MCF 10A (cell line): ENCODE measurements around the gene NUP98. TPM values are rescaled to one million over a fixed set of nuclear protein-coding genes. Genes with fewer than 3 reads are reported as not detected.

Experiments
- BruUV-seq: library from RNA; stranded (reverse); fragments of 400-500 nt; replicated peaks from 2 replicates; lab custom pipeline; 2021; lab: Mats Ljungman, UMichigan
- CTCF ChIA-PET: fragments of 300-600 bp; sonication (Branson Sonifier 250); formaldehyde crosslinking; extraction: SDS; loops from one replicate; lab custom pipeline; 2021; ENCODE audit warnings: antibody characterized with exemption, inconsistent platforms; lab: Yijun Ruan, JAX
- POLR2A ChIA-PET: fragments of 300-600, 350-650 bp; sonication (Branson Sonifier 250); formaldehyde crosslinking; extraction: SDS; loops from one replicate; lab custom pipeline; 2020; ENCODE audit warnings: antibody characterized with exemption, inconsistent platforms; lab: Yijun Ruan, JAX
- DNase-seq: peaks from one replicate; pipeline ENCODE4 v3.0.0-alpha.2; 2018; ENCODE audit not compliant: unreplicated experiment
- H3K27ac Mint-ChIP-seq: one replicate; pipeline ENCODE4 v1.8.0; 2022; ENCODE audit warnings: mild to moderate bottlenecking, low read depth, mixed read lengths; ENCODE audit not compliant: unreplicated experiment
- H3K27me3 Mint-ChIP-seq: one replicate; pipeline ENCODE4 v1.8.0; 2022; ENCODE audit warnings: mixed read lengths; ENCODE audit not compliant: insufficient read depth, unreplicated experiment
- H3K36me3 Mint-ChIP-seq: one replicate; pipeline ENCODE4 v1.8.0; 2022; ENCODE audit warnings: mild to moderate bottlenecking, moderate library complexity, mixed read lengths; ENCODE audit not compliant: insufficient read depth, unreplicated experiment
- H3K4me1 Mint-ChIP-seq: one replicate; pipeline ENCODE4 v1.8.0; 2022; ENCODE audit warnings: mixed read lengths; ENCODE audit not compliant: insufficient read depth, unreplicated experiment
- H3K4me3 Mint-ChIP-seq: one replicate; pipeline ENCODE4 v1.8.0; 2022; ENCODE audit warnings: mild to moderate bottlenecking, moderate library complexity, mixed read lengths; ENCODE audit not compliant: unreplicated experiment
- H3K9me3 Mint-ChIP-seq: one replicate; pipeline ENCODE4 v1.8.0; 2022; ENCODE audit warnings: mixed read lengths; ENCODE audit not compliant: unreplicated experiment
- intact Hi-C: fragments of 100-400 bp; cut with micrococcal nuclease; formaldehyde crosslinking; loops from 2 replicates; pipeline ENCODE4 v1.14.1; 2022
- total RNA-seq: library from RNA; stranded (reverse); gene quantifications from 2 replicates; pipeline ENCODE4 v1.2.3, GENCODE V29; 2022
- TF ChIP-seq, protein P1 (sequence below): fragments of 200-600 bp; IDR thresholded peaks from one replicate; pipeline ENCODE4 v1.8.0; 2022; ENCODE audit warnings: antibody characterized with exemption, mild to moderate bottlenecking; ENCODE audit not compliant: unreplicated experiment

NUP98 gene
- total RNA-seq, 1 experiment from 2014 or later, result 83.7 TPM

DNA sequence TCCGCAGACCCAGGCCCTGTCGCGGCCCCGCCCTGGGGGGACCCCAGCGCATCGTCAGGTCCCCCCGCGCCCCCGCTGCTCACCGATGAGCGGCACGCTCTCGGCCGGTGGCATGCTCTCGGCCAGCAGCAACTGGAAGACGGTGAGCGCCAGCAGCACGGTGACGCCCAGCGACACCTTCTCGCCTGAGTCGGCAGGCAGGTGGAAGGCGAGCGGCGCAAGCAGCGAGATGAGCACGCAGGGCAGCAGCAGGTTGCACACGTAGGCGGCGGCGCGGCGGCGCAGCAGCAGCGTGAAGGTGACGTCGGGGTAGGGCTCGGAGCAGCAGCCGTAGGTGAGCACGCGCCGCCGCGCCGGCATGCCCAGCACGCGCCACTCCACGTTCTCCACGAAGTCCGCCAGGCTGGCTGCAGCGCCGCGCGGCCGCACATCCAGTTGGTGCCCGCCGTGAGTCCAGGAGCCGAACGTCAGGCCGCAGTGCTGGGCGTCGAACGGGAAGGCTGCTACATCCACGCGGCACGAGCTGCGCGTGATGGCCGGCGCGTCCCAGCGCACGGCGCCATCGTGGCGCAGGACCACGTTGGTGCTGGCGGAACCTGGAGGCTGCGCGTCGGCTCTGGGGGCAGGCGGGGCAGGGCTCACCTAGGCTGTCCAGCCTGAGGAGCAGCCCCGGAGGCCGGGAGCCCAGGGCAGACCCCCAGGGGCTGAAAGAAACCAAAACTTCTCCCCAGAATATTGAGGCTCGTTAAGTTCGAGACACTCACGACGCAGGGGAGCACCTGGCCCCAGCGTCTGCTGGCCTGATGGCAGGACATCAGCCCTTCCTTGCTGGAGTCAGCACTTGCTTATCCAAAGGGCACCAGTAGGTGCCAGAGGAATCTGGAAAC, 130.0 kb downstream of the NUP98 start:
- CTCF ChIA-PET, result no interaction called here
- intact Hi-C loops, result no loop called here
- BruUV-seq, result no TSS peak
- POLR2A ChIA-PET, result interaction anchor here (0.6 kb wide), 2 partner anchors 12 to 67 kb away, joined by 3 read pairs; no protein-coding TSS in a partner anchor
- Mint-ChIP-seq H3K27ac (no peak overlapping the region), H3K27me3 (no peaks in the 10 kb centered on the region), H3K36me3 (peaks cover 30% of the 10 kb centered on the region), H3K4me3 (no peak overlapping the region), H3K4me1 (no peaks in the 10 kb centered on the region), H3K9me3 (peaks cover 7% of the 10 kb centered on the region)
- DNase-seq, result no peak
- TF ChIP-seq, protein P1, sequence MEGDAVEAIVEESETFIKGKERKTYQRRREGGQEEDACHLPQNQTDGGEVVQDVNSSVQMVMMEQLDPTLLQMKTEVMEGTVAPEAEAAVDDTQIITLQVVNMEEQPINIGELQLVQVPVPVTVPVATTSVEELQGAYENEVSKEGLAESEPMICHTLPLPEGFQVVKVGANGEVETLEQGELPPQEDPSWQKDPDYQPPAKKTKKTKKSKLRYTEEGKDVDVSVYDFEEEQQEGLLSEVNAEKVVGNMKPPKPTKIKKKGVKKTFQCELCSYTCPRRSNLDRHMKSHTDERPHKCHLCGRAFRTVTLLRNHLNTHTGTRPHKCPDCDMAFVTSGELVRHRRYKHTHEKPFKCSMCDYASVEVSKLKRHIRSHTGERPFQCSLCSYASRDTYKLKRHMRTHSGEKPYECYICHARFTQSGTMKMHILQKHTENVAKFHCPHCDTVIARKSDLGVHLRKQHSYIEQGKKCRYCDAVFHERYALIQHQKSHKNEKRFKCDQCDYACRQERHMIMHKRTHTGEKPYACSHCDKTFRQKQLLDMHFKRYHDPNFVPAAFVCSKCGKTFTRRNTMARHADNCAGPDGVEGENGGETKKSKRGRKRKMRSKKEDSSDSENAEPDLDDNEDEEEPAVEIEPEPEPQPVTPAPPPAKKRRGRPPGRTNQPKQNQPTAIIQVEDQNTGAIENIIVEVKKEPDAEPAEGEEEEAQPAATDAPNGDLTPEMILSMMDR, result no peak

DNA sequence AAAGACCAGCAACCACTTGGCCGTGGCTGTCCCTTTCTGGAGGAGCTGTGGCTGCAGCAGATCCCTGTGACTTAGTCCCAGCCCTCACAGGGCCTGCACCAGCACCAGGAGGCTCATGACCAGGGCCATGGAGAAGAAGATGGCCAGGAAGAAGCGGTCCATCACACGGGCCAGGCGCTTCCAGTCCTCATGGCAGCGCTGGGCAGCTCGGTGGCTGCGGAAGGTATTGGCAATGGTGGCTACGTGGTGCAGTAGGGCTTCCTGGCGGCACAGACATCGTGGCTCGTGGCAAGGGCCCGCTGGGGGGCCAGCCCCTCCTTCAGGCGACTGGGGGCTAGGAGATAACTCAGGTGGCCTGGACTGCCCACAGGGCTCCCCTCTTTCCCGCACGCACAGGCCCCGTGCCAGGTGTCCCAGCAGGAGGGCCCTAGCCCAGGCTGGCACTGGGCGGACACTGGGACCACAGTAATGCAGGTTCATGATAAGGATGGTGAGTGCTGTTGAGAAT, 131.3 kb downstream of the NUP98 start:
- Mint-ChIP-seq H3K9me3 (peaks cover 7% of the 10 kb centered on the region), H3K27ac (no peak overlapping the region), H3K4me3 (no peak overlapping the region), H3K27me3 (no peaks in the 10 kb centered on the region), H3K4me1 (no peaks in the 10 kb centered on the region), H3K36me3 (peaks cover 17% of the 10 kb centered on the region)
- TF ChIP-seq, protein P1, result no peak
- no peak for DNase-seq
- BruUV-seq, result no TSS peak
- intact Hi-C loops, result no loop called here
- ChIA-PET POLR2A (no interaction called here), CTCF (interaction anchor here (1.1 kb wide), 1 partner anchor 9 kb away, joined by 6 read pairs; no protein-coding TSS in a partner anchor)

DNA sequence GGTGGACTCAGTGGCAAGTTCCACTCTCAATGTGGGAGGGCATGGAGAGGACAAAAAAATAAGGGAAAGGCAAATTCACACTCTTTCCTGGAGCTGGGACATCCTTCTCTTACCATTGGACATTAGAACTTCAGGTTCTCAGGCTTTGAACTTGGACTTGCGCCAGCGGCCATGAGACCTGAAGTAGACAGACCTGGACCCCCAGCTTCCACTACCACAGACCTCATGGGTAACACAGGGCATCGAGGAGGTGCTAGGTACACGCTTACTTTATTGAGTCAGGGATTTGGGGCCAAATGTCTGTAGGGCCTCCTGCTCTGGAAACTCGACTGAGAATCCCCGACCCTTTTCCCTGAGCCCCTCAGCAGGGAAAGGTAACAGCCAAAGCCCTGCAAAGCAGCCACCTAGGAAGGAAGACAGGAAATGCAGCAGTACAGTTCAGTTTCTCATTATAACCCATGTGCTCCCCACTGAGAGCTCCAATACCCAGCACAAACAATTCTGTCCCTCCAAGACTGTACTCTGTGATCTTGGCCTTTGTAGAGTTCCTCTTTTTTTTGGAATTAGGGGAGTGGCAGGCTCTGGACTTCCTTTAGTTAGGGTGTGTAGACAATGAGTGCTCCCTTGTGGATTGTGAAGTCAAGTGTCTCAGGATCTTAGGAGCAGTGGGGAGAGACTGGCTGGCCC, 131.9 kb downstream of the NUP98 start:
- Mint-ChIP-seq H3K27me3 (no peaks in the 10 kb centered on the region), H3K27ac (no peak overlapping the region), H3K4me3 (no peak overlapping the region), H3K9me3 (peaks cover 7% of the 10 kb centered on the region), H3K4me1 (no peaks in the 10 kb centered on the region), H3K36me3 (peaks cover 17% of the 10 kb centered on the region)
- DNase-seq, result no peak
- POLR2A ChIA-PET, result interaction anchor here (1.2 kb wide), 1 partner anchor 9 kb away, joined by 3 read pairs; no protein-coding TSS in a partner anchor
- TF ChIP-seq, protein P1, result no peak
- intact Hi-C loops, result no loop called here
- no TSS peak for BruUV-seq
- CTCF ChIA-PET, result interaction anchor here (1.1 kb wide), 1 partner anchor 9 kb away, joined by 6 read pairs; no protein-coding TSS in a partner anchor
